Stomach (tissue), 4 donors: Measurements from ENCODE around the gene EEF2K.
A peak's percentile ranks its signal among the peaks of the same experiment; 100 is the strongest.

Experiments
- EP300 ChIP-seq: sonication (generic); formaldehyde crosslinking; IDR thresholded peaks from one replicate; pipeline ENCODE4 v1.6.1; 2017; ENCODE audit warnings: antibody characterized with exemption
- POLR2AphosphoS5 ChIP-seq, 3 donors: sonication (generic); formaldehyde crosslinking; IDR thresholded peaks; one replicate each; pipeline ENCODE4 v1.6.1; 2016; ENCODE audit warnings: antibody characterized with exemption in 3 of 3
- TF ChIP-seq, protein P1 (sequence below), 7 experiments: fragments of 450-650 bp in 4 of 7; fragments of 200-600 bp in 3 of 7; sonication (generic) in 3 of 7; IDR thresholded peaks; one replicate each; pipeline ENCODE4 v1.5.1; 2016 to 2019; ENCODE audit warnings: antibody characterized with exemption in 7 of 7, control low read depth in 2 of 7, mild to moderate bottlenecking in 1 of 7

DNA sequence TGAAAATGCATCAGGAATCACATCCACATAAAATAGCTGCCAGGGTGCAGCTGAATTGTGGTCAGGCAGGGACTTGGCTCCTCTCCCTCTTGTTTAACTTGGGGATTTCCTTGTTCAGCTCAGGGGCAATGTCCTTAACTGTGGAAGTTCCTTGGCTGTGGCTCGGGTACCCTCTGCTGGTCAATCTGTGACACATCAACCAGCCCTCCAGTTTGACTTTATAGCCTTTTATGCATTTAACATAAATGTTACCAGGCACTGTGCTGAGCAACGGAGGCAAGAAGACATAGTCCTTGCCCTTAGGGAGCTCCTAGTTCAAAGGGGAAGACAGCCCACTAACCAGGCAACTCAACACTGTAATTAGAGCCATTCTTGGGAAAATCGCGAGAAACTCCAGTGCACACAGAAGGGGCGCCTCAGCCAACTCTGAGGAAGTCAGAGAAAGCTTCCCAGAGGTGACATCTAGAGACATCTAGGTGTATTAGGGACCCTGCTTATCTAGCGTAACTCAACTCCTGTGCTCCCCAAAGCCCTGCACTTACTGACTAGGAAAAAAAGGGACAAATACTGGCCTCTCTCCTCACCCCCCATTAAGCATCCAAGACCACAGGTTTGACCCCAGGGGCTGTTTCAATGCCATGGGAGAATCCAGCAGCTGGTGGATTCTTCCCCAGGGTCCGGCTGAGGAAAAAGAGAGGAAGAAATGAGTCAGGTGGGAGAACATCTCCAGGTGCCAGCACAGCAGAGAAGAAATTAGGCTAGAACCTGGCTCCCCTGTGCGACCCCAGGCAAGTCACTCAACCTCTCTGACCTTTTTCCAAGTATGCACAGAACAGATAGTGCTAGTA, 17.3 kb upstream of the EEF2K start:
- TF ChIP-seq, protein P1, sequence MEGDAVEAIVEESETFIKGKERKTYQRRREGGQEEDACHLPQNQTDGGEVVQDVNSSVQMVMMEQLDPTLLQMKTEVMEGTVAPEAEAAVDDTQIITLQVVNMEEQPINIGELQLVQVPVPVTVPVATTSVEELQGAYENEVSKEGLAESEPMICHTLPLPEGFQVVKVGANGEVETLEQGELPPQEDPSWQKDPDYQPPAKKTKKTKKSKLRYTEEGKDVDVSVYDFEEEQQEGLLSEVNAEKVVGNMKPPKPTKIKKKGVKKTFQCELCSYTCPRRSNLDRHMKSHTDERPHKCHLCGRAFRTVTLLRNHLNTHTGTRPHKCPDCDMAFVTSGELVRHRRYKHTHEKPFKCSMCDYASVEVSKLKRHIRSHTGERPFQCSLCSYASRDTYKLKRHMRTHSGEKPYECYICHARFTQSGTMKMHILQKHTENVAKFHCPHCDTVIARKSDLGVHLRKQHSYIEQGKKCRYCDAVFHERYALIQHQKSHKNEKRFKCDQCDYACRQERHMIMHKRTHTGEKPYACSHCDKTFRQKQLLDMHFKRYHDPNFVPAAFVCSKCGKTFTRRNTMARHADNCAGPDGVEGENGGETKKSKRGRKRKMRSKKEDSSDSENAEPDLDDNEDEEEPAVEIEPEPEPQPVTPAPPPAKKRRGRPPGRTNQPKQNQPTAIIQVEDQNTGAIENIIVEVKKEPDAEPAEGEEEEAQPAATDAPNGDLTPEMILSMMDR (IDR thresholded peaks at IDR 0.05): peak in 5 of 7 experiments; percentile 75 to 86 (median 83)
- TF ChIP-seq EP300 (no peak), POLR2AphosphoS5 (IDR thresholded peaks at IDR 0.05) (peak; percentile 11 to 80 (median 27))
